Aorta (tissue), 5 donors: ENCODE measurements around the gene LMBRD1. TPM values are rescaled to one million over a fixed set of nuclear protein-coding genes. Genes with fewer than 3 reads are reported as not detected.
"Not testable (repeated sequence)": the region's sequence is repeated elsewhere in the genome, so short reads cannot be mapped to it uniquely, and the experiment has no call there.

Source experiments
- ATAC-seq: fragments of 200-7000 bp; cut with Tn5 transposase; one replicate; pipeline ENCODE4 v1.9.1; 2022; ENCODE audit warnings: moderate library complexity; ENCODE audit not compliant: low FRiP score
- DNase-seq, 2 donors: peaks; one replicate each; pipeline ENCODE4 v3.0.0-alpha.2; 2020
- H3K27ac ChIP-seq, 2 donors: one replicate each; pipeline ENCODE4 v1.5.1; 2013; ENCODE audit warnings: low read length in 2 of 2, mild to moderate bottlenecking in 2 of 2, moderate library complexity in 2 of 2, control low read depth in 1 of 2, inconsistent platforms in 1 of 2, low read depth in 1 of 2
- H3K27me3 ChIP-seq, 2 donors: one replicate each; pipeline ENCODE4 v1.6.1; 2013; ENCODE audit warnings: control low read depth in 1 of 2, low read length in 1 of 2, mild to moderate bottlenecking in 1 of 2, moderate library complexity in 1 of 2; ENCODE audit not compliant: insufficient read depth in 2 of 2, control insufficient read depth in 1 of 2
- H3K36me3 ChIP-seq, 2 donors: one replicate each; pipeline ENCODE4 v1.6.1; 2013; ENCODE audit warnings: control low read depth in 1 of 2, low read length in 1 of 2, mild to moderate bottlenecking in 1 of 2; ENCODE audit not compliant: insufficient read depth in 2 of 2, control insufficient read depth in 1 of 2
- H3K4me1 ChIP-seq, 2 donors: one replicate each; pipeline ENCODE4 v1.6.1; 2013; ENCODE audit warnings: low read length in 2 of 2, control low read depth in 1 of 2, mild to moderate bottlenecking in 1 of 2, moderate library complexity in 1 of 2; ENCODE audit not compliant: insufficient read depth in 2 of 2, control insufficient read depth in 1 of 2
- H3K4me3 ChIP-seq, 2 donors: one replicate each; pipeline ENCODE4 v1.5.1; 2013; ENCODE audit warnings: low read length in 2 of 2, control low read depth in 1 of 2, mild to moderate bottlenecking in 1 of 2
- H3K9me3 ChIP-seq: one replicate; pipeline ENCODE4 v1.6.1; 2013; ENCODE audit warnings: mild to moderate bottlenecking, low read length; ENCODE audit not compliant: control insufficient read depth
- WGBS, 2 donors: extraction: QIAGEN DNeasy Blood & Tissue Kit; methylation state at CpG; one replicate each; pipeline ENCODE4 v1.1.7; 2013; 5-methylcytosine and 5-hydroxymethylcytosine counted together
- intact Hi-C, 2 donors: fragments of 100-400 bp; cut with DNase I; formaldehyde crosslinking; loops; one replicate each; pipeline versions ENCODE4 v1.14.2 to v1.15.0; 2022
- polyA plus RNA-seq, 2 donors: library from polyadenylated mRNA; stranded (reverse); fragments of 200-250 nt; gene quantifications; one replicate each; pipeline ENCODE4 v1.2.3, GENCODE V29; 2013
- total RNA-seq, 2 donors: library from RNA; stranded (reverse); fragmentation: NEBNext Ultra II Directional; extraction: Animal tissue kit (Norgen Biotek cat#: 25700); gene quantifications; one replicate each; pipeline ENCODE4 v1.2.1, GENCODE V29; 2021
- donor health status: healthy with polysubstance abuse.
- donor health status: Bipolar disorder and iron deficiency.
- donor health status: DM: no; HTN: no; CAD: no.
- donor health status: DM: no; HTN: no; CAD: no.
- donor health status: DM: yes; HTN: yes; CAD: no.

The LMBRD1 gene
- total and polyA plus RNA-seq, 4 donors = 37.1 to 53.1 (median 43.9) TPM

GRCh38 chr6:69812746-69813427 lies 16.1 kb upstream of the LMBRD1 start:
- Histone ChIP-seq H3K4me3 (no peak overlapping the region), H3K27ac (no peak overlapping the region), H3K4me1 (no peaks in the 10 kb centered on the region), H3K9me3 (no peaks in the 10 kb centered on the region), H3K27me3 (no peaks in the 10 kb centered on the region), H3K36me3 (no peaks in the 10 kb centered on the region)
- intact Hi-C loops = no loop called here
- DNase-seq = no peak
- WGBS, 2 donors = 52 to 60% methylated on average over 4 of the region's 4 CpGs
- ATAC-seq = no peak

- H3K9me3 ChIP-seq = no peaks in the 10 kb centered on the region
- no peak overlapping the region for H3K27ac ChIP-seq
- H3K27me3 ChIP-seq = no peaks in the 10 kb centered on the region
- WGBS, 2 donors = 76 to 90% methylated on average over 4 of the region's 4 CpGs
- DNase-seq (no peak), ATAC-seq (no peak)
- no peaks in the 10 kb centered on the region for H3K36me3 ChIP-seq
- H3K4me3 ChIP-seq = no peak overlapping the region
- intact Hi-C loops = no loop called here
- no peaks in the 10 kb centered on the region for H3K4me1 ChIP-seq
Observed at GRCh38 chr6:69802995-69803394, 6.2 kb upstream of the LMBRD1 start.

- no peak overlapping the region for H3K4me3 ChIP-seq
- intact Hi-C loops = no loop called here
- H3K27me3 ChIP-seq = no peaks in the 10 kb centered on the region
- no peaks in the 10 kb centered on the region for H3K9me3 ChIP-seq
- no peak for ATAC-seq
- 93 to 94% methylated on average over 2 of the region's 2 CpGs for WGBS, 2 donors
- no peaks in the 10 kb centered on the region for H3K36me3 ChIP-seq
- no peak for DNase-seq
- peaks cover 0 to 2% of the 10 kb centered on the region in 2 donors for H3K4me1 ChIP-seq
- no peak overlapping the region for H3K27ac ChIP-seq
Observed at GRCh38 chr6:69801711-69802110, 4.9 kb upstream of the LMBRD1 start.

GRCh38 chr6:69801225-69801624 lies 4.4 kb upstream of the LMBRD1 start:
- ATAC-seq (no peak), DNase-seq (no peak)
- no peaks in the 10 kb centered on the region for H3K27me3 ChIP-seq
- peaks cover 0 to 2% of the 10 kb centered on the region in 2 donors for H3K4me1 ChIP-seq
- H3K36me3 ChIP-seq = no peaks in the 10 kb centered on the region
- no peak overlapping the region for H3K4me3 ChIP-seq
- intact Hi-C loops = no loop called here
- H3K9me3 ChIP-seq = no peaks in the 10 kb centered on the region
- no peak overlapping the region for H3K27ac ChIP-seq
- WGBS, 2 donors = 32 to 44% methylated on average over 1 of the region's 1 CpG

GRCh38 chr6:69798796-69799195 lies 2.0 kb upstream of the LMBRD1 start:
- H3K27ac ChIP-seq, DNase-seq, H3K36me3 ChIP-seq, H3K4me1 ChIP-seq, ATAC-seq, H3K9me3 ChIP-seq, H3K27me3 ChIP-seq, H3K4me3 ChIP-seq: not testable (repeated sequence)
- intact Hi-C loops = loop anchor here in 1 of 2 donors (5.0 kb wide), 1 partner anchor 139 kb away; no protein-coding TSS in a partner anchor

- H3K27me3 ChIP-seq = no peaks in the 10 kb centered on the region
- no peak for DNase-seq
- peak overlapping the region; percentile 58 to 99 for H3K27ac ChIP-seq
- H3K36me3 ChIP-seq = no peaks in the 10 kb centered on the region
- H3K4me3 ChIP-seq = peak overlapping the region; percentile 53 to 91
- no peaks in the 10 kb centered on the region for H3K9me3 ChIP-seq
- ATAC-seq = peak; percentile 5
- intact Hi-C loops = loop anchor here in 1 of 2 donors (5.0 kb wide), 1 partner anchor 141 kb away; no protein-coding TSS in a partner anchor
- whole genome bisulfite sequencing, 2 donors = 1% methylated on average over 20 of the region's 20 CpGs
- peaks cover 2 to 5% of the 10 kb centered on the region in 2 donors for H3K4me1 ChIP-seq
Observed at GRCh38 chr6:69796073-69796641, 653 bp downstream of the LMBRD1 start.

GRCh38 chr6:69795469-69796072 lies 1.2 kb downstream of the LMBRD1 start:
- Histone ChIP-seq H3K9me3 (no peaks in the 10 kb centered on the region), H3K27ac (peak overlapping the region; percentile 58 to 99), H3K4me1 (peaks cover 2 to 7% of the 10 kb centered on the region in 2 donors), H3K27me3 (no peaks in the 10 kb centered on the region), H3K36me3 (no peaks in the 10 kb centered on the region), H3K4me3 (peak overlapping the region; percentile 53 to 91)
- intact Hi-C loops = loop anchor here in 1 of 2 donors (5.0 kb wide), 1 partner anchor 142 kb away; no protein-coding TSS in a partner anchor
- ATAC-seq (no peak), DNase-seq (no peak)
- WGBS, 2 donors = 8 to 9% methylated on average over 5 of the region's 5 CpGs

- Histone ChIP-seq H3K4me1 (peaks cover 0 to 7% of the 10 kb centered on the region in 2 donors), H3K4me3 (no peak overlapping the region), H3K9me3 (no peaks in the 10 kb centered on the region), H3K27me3 (no peaks in the 10 kb centered on the region), H3K36me3 (no peaks in the 10 kb centered on the region), H3K27ac (peak overlapping the region in 1 of 2 donors; percentile 36)
- no peak for DNase-seq
- intact Hi-C loops = no loop called here
- ATAC-seq = no peak
Observed at GRCh38 chr6:69792292-69792691, 4.5 kb downstream of the LMBRD1 start.

- peaks cover 0 to 7% of the 10 kb centered on the region in 2 donors for H3K4me1 ChIP-seq
- H3K9me3 ChIP-seq = no peaks in the 10 kb centered on the region
- H3K4me3 ChIP-seq = no peak overlapping the region
- DNase-seq = no peak
- ATAC-seq = no peak
- peak overlapping the region in 1 of 2 donors; percentile 36 for H3K27ac ChIP-seq
- intact Hi-C loops = no loop called here
- no peaks in the 10 kb centered on the region for H3K36me3 ChIP-seq
- 17% methylated on average over 2 of the region's 2 CpGs for WGBS, 2 donors
- H3K27me3 ChIP-seq = no peaks in the 10 kb centered on the region
Observed at GRCh38 chr6:69791065-69791471, 5.7 kb downstream of the LMBRD1 start.
